VCaP (cell line): ENCODE data around the gene PBX3.

Source experiments
- H3K27ac ChIP-seq: fragments of 450-650 bp; 2 replicates; pipeline ENCODE4 v1.5.1; 2017
- TF ChIP-seq, protein P1 (sequence below): fragments of 450-650 bp; conservative IDR thresholded peaks from 2 replicates; pipeline ENCODE4 v1.5.1; 2017; ENCODE audit warnings: mild to moderate bottlenecking, moderate library complexity

The PBX3 gene

DNA sequence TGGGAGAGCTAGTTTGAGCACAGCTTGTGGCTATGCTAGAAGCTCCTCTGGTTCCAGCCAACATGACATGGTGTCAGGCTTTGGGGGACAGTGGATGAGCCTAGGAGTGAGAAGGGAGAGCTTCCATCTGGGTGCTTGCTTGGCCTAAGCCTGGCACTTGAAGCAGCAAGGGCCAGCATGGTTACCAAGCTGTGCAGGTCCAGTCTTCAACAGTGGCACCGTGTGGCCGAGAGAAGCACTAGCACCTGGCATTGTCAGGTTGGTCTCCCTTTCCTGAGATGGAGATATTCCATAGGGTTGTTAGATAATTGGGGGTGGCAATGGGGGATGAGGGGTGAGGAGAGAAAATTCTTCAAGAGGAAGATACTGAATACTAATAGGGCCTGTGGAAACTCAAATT lies 261.9 kb downstream of the PBX3 start:
- TF ChIP-seq, protein P1, sequence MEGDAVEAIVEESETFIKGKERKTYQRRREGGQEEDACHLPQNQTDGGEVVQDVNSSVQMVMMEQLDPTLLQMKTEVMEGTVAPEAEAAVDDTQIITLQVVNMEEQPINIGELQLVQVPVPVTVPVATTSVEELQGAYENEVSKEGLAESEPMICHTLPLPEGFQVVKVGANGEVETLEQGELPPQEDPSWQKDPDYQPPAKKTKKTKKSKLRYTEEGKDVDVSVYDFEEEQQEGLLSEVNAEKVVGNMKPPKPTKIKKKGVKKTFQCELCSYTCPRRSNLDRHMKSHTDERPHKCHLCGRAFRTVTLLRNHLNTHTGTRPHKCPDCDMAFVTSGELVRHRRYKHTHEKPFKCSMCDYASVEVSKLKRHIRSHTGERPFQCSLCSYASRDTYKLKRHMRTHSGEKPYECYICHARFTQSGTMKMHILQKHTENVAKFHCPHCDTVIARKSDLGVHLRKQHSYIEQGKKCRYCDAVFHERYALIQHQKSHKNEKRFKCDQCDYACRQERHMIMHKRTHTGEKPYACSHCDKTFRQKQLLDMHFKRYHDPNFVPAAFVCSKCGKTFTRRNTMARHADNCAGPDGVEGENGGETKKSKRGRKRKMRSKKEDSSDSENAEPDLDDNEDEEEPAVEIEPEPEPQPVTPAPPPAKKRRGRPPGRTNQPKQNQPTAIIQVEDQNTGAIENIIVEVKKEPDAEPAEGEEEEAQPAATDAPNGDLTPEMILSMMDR: 0 out of 2 replicates have a peak, but pooled peaks have one; percentile 16
- no peak overlapping the region for H3K27ac ChIP-seq

DNA sequence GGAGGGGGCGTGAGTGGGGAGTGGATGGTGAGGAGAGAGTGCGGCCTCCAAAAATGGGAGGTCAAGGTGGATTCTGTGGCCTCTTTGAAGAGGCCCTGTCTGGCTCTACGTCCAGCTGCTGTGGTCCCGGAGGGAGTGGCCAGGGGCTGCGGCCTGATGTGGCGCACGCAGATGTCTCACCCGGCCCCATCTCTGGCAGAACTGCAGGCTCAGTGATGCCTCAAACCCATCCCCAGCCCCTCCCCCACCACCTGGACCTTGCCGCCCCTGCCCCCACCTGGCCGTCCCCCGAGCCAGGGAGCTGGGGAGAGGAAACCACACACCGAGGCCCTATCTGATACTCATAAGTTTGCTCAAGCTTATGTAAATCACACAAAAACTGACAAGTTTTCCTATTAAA lies 267.6 kb downstream of the PBX3 start:
- H3K27ac ChIP-seq: no peak overlapping the region
- TF ChIP-seq, protein P1: no peak

DNA sequence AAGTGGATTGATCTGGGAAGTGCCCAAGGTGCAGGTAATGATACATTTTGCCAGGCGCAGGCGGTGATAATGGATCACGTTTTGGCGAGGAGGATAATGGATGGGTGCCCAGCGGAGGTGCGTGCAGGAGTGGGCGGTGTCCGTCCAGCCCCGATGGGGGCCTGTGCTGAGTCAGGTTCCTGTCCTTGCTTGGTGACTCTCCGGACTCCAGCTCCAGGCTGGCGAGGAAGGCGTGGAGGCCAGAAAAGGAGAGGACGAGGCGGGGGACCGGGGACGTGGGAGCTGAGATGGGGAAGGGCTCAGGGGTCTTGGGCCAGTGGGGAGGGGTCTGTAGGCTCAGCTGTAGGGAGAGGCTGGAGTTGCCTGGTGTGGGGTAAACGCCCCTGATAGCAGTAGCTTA lies 268.3 kb downstream of the PBX3 start:
- TF ChIP-seq, protein P1: no peak
- H3K27ac ChIP-seq: no peak overlapping the region

DNA sequence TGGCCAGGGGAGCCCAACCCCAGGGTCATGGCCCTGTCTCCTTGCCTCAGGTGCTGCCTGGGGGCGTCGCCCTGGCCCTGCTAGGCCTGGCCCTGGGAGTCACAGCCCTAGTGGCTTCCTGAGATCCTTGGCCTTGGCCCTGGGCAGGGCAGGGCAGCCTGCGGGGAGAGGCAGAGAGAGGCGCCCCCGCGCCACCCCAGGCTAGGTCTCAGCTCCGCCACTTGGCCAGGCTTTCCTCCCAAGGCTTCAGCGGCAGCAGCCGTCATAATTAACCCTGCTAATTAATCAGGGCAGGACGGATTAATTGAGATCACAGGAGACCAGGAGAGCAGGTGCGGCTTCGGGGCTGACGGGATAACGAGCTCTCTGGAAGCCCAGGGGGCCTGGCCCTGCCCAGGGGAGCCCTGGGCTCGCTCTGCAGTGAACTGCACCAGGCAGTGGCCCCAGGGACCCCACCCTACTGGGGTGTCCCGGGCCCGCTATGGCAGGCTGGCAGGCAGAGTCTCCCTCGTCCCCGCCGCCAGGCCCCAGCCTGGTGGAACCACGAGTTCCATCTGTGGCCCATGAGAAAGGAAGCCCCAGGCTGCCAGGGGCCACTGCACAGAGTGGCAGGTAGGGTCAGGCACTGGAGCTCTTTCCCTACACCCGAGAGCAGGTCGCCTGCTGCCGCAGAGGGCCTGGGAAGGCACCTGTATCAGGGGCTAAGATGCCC lies 269.6 kb downstream of the PBX3 start:
- no peak overlapping the region for H3K27ac ChIP-seq
- TF ChIP-seq, protein P1: no peak
